Fibroblast of skin of left quadriceps (primary cell): Measurements from ENCODE around the gene PM20D1.

Source experiments
- DNase-seq, 2 experiments: peaks; one replicate each; pipeline ENCODE4 v3.0.0-alpha.2; 2013; ENCODE audit warnings: low read depth in 2 of 2

PM20D1 gene

GRCh38 chr1:205804605-205805004 lies 45.3 kb downstream of the PM20D1 start:
- DNase-seq, result no peak

- DNase-seq, result no peak
These were observed 45.9 kb downstream of the PM20D1 start for GRCh38 chr1:205803986-205804385.

- DNase-seq, result no peak
These were observed 47.9 kb downstream of the PM20D1 start for GRCh38 chr1:205802060-205802459.

- DNase-seq, result no peak
These were observed 48.8 kb downstream of the PM20D1 start for GRCh38 chr1:205800981-205801703.

- DNase-seq, result no peak
These were observed 49.5 kb downstream of the PM20D1 start for GRCh38 chr1:205800427-205800826.

- DNase-seq, result no peak
These were observed 51.4 kb downstream of the PM20D1 start for GRCh38 chr1:205798577-205798976.

GRCh38 chr1:205797168-205797567 lies 52.8 kb downstream of the PM20D1 start:
- DNase-seq, result no peak

GRCh38 chr1:205794011-205794730 lies 55.8 kb downstream of the PM20D1 start:
- DNase-seq, result no peak

GRCh38 chr1:205792961-205793673 lies 56.8 kb downstream of the PM20D1 start:
- no peak for DNase-seq

- DNase-seq, result no peak
These were observed 57.5 kb downstream of the PM20D1 start for GRCh38 chr1:205792481-205792881.

- DNase-seq, result no peak
These were observed 58.3 kb downstream of the PM20D1 start for GRCh38 chr1:205791568-205792180.

GRCh38 chr1:205787287-205787916 lies 62.5 kb downstream of the PM20D1 start:
- DNase-seq, result no peak

- DNase-seq, result no peak
These were observed 63.3 kb downstream of the PM20D1 start for GRCh38 chr1:205786601-205787000.

- no peak for DNase-seq
These were observed 64.5 kb downstream of the PM20D1 start for GRCh38 chr1:205785446-205785845.

GRCh38 chr1:205783904-205784303 lies 66.0 kb downstream of the PM20D1 start:
- no peak for DNase-seq

GRCh38 chr1:205783433-205783795 lies 66.5 kb downstream of the PM20D1 start:
- no peak for DNase-seq

GRCh38 chr1:205782627-205783432 lies 67.1 kb downstream of the PM20D1 start:
- DNase-seq, result no peak

- no peak for DNase-seq
These were observed 69.6 kb downstream of the PM20D1 start for GRCh38 chr1:205780335-205780734.
